HG03196 (cell line): ENCODE data around the gene FAM20A.
"Not testable (repeated sequence)": the region's sequence is repeated elsewhere in the genome, so short reads cannot be mapped to it uniquely, and the experiment has no call there.

ENCODE experiments used
- ATAC-seq: cut with Tn5 transposase; IDR thresholded peaks from one replicate; pipeline ENCODE4 v1.9.1; 2021; ENCODE audit not compliant: unreplicated experiment

The FAM20A gene

DNA sequence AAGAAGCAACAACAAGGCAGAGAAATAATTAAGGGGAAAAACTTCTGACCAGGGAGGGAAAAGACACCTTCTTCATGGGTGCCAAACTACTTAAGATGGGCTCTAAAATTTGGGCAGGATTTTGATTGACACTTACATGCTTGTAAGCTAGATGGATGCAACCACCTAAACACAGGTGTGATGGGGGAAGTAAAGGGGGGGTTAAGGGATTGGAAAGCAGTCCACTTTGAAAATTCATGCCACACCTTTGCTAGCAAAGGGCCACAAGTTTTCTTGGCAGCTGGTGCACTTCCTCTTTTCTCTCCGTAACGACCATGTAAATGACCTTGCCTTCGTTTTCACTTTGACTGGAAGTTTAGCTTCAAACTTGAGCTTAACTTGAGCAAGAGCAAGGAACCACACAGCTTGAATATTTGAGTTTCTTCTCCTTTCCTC, 103.3 kb downstream of the FAM20A start:
- ATAC-seq = peak; percentile 91

DNA sequence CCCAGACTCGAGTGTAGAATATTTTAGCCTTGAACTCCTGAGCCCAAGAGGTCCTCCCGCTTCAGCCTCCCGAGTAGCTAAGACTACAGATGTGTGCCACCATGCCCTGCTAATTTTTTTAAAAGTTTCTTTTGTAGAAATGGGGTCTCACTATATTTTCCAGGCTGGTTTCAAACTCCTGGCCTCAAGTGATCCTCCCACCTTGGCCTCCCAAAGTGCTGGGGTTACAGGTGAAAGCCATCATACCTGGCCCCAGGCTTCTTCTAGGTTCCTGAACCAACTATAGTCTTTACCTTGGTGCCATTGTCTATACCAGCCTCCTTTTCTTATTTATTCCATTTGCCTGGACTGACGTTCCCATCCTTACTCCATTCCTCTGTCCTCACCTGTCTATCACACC, 106.1 kb downstream of the FAM20A start:
- no peak for ATAC-seq

DNA sequence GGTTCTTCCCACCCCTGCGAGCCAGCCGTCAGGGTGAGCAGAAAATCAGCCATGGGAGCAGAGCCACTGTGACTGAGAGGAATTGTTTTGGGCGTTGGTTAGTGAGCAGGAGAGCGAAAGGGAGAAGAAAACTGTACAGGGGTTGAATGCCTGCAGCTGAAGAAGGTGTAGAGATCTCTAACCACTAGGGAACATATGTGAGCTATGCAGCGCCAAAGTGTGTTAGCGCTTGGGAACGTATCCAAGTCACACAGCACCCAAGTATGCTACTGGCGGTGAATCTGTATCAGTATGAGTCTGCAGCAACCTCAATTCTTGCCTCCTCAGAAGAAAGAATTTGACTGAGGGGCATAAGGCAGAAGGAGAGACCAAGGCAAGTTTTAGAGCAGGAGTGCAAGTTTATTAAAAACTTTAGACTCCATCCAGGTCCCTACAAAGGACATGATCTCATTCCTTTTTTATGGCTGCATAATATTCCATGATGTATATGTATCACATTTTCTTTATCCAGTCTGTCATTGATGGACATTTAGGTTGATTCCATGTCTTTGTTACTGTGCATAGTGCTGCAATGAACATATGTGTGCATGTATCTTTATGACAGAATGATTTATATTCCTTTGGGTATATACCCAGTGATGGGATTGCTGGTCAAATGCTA, 108.6 kb downstream of the FAM20A start:
- ATAC-seq = not testable (repeated sequence)

DNA sequence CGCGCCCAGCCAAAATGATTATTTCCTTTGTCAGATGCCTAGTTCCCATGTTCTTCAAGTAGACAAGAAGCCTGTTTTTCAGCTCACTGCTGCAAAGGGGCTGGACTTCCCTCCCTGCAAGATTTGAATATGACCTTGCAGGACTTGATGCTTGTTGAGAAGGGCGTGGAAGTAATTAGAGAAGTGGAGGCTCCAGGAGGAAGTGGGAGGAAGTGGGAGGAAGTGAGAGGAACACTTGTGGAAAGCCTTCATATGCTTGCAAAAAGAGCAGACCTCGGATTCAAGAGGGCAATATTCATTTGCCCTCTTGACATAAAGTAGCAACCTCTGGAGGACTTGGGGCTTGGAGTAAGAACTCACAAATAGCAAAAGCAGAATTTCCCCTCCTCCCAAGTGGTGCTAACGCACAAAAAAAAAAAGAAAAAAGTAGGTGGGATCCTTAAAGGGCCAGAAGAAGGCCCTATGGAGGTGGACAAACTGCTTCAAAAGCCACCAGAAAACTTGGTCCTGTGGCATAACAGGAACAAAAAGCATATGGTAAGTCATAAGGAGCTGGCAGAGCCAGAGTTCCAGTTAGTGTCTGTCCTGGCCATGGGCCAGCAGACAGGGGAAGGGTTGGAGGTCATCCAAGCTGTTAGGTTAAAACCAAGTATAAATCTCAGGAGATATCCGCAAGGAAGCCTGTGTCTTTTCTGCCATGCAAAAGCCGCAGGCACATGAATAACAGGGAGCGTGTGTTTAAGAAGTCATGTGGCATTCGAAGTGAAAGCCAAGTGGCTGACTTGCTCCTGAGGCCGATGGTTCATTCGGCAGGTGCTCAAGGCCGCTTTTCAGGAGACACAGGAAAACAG, 109.6 kb downstream of the FAM20A start:
- no peak for ATAC-seq

DNA sequence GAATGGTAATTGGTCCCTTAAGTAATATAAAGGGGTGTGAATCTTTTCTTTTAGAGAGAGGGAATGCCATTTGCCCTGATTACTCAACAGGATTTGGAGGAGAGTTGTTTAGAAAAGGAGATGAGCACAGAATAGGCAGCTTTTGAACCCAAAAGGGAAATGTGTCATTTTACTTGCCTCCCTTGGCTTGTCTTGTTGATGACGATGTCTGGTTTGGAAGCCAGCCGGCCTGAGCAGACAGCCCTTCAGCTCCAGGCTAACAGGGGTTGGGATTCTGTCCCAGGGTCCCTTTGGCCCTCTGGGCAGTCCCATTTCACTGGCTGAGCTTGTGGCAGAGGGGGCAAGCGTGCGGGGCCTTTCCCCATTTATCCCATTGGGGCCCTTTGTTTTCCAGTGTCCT, 111.2 kb downstream of the FAM20A start:
- ATAC-seq = no peak
